Prostate gland (tissue), 2 donors: ENCODE data around the gene ZNF536.

Experiments used
- CTCF ChIP-seq, 4 experiments: fragments of 200-600 bp in 2 of 4; fragments of 450-650 bp in 2 of 4; sonication (generic) in 2 of 4; IDR thresholded peaks; 1 replicate in 3 of 4; 2 replicates in 1 of 4; pipeline ENCODE4 v1.5.1; 2016 to 2019; ENCODE audit warnings: antibody characterized with exemption in 4 of 4, mild to moderate bottlenecking in 2 of 4, moderate library complexity in 2 of 4
- POLR2AphosphoS5 ChIP-seq: sonication (generic); formaldehyde crosslinking; IDR thresholded peaks from one replicate; pipeline ENCODE4 v1.6.1; 2017; ENCODE audit warnings: antibody characterized with exemption

GRCh38 chr19:30464162-30464561 is 92.0 kb downstream of the ZNF536 start:
- TF ChIP-seq POLR2AphosphoS5 (no peak), CTCF (IDR thresholded peaks at IDR 0.05) (no peak)
